K562 (cell line): Measurements from ENCODE around the gene ZNF333. TPM values are rescaled to one million over a fixed set of nuclear protein-coding genes. Genes with fewer than 3 reads are reported as not detected.

Experiments
- RREB1 ChIP-seq: fragments of 250-450 bp; sonication (Bioruptor Pico); IDR thresholded peaks from 2 replicates; pipeline ENCODE4 v1.4.0; 2020
- TFAM ChIP-seq: fragments of 250-450 bp; sonication (Bioruptor Pico); conservative IDR thresholded peaks from 2 replicates; pipeline ENCODE4 v1.5.0; 2021; ENCODE audit warnings: mild to moderate bottlenecking, moderate library complexity
- polyA plus RNA-seq, 8 experiments: library from polyadenylated mRNA; depleted of rRNA in 4 of 8; stranded (reverse) in 5 of 8; unstranded in 3 of 8; fragments of >200 nt; fragmentation: Nextera tagmentation in 2 of 8; fragmentation: Illumina TruSeq in 1 of 8; extraction: Ambion mirVana in 2 of 8; extraction: Trizol in 1 of 8; gene quantifications; 2 replicates each; pipeline versions ENCODE4 v1.2.1 to v1.2.3, GENCODE V29; 2011 to 2014; ENCODE audit warnings: inconsistent platforms in 1 of 8, missing spikeins in 1 of 8
- total RNA-seq, 7 experiments: library from RNA; depleted of rRNA in 6 of 7; stranded (reverse); fragments of >200 nt in 6 of 7; fragmentation: Illumina TruSeq in 2 of 7; extraction: Trizol in 2 of 7; gene quantifications; 2 replicates each; pipeline versions ENCODE4 v1.2.1 to v1.2.3, GENCODE V29; 2011 to 2021; ENCODE audit warnings: low replicate concordance in 1 of 7
- TF ChIP-seq, protein P1 (sequence below): fragments of 200-600 bp; sonication (generic); IDR thresholded peaks from one replicate; pipeline ENCODE4 v1.6.1; 2012; ENCODE audit warnings: mild to moderate bottlenecking, low read depth, low read length, inconsistent platforms

ZNF333 gene
- total and polyA plus RNA-seq, 9 of the 15 experiments (the other 6 are each of a cell fraction or from before 2014, with no cell fraction given) = 2.8 to 10.3 (median 6.3) TPM

DNA sequence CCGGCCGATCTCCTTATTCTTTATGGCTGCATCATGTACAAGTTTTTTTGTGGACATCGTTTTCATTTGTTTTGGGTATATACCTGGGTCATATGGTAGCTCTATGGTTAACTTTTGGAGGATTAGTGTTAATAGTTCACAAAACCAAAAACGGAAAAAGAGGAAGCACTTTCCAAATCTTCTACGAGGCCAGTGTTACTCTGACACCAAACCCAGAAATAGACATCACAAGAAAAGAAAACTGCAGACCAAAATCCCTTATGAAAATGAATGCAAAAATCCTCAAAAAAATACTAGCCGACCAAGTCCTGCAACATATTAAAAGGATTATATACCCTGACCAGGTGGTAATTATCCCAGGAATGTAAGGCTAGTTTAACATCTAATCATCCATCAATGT, 58.8 kb downstream of the ZNF333 start (continued):
- TF ChIP-seq, protein P1, sequence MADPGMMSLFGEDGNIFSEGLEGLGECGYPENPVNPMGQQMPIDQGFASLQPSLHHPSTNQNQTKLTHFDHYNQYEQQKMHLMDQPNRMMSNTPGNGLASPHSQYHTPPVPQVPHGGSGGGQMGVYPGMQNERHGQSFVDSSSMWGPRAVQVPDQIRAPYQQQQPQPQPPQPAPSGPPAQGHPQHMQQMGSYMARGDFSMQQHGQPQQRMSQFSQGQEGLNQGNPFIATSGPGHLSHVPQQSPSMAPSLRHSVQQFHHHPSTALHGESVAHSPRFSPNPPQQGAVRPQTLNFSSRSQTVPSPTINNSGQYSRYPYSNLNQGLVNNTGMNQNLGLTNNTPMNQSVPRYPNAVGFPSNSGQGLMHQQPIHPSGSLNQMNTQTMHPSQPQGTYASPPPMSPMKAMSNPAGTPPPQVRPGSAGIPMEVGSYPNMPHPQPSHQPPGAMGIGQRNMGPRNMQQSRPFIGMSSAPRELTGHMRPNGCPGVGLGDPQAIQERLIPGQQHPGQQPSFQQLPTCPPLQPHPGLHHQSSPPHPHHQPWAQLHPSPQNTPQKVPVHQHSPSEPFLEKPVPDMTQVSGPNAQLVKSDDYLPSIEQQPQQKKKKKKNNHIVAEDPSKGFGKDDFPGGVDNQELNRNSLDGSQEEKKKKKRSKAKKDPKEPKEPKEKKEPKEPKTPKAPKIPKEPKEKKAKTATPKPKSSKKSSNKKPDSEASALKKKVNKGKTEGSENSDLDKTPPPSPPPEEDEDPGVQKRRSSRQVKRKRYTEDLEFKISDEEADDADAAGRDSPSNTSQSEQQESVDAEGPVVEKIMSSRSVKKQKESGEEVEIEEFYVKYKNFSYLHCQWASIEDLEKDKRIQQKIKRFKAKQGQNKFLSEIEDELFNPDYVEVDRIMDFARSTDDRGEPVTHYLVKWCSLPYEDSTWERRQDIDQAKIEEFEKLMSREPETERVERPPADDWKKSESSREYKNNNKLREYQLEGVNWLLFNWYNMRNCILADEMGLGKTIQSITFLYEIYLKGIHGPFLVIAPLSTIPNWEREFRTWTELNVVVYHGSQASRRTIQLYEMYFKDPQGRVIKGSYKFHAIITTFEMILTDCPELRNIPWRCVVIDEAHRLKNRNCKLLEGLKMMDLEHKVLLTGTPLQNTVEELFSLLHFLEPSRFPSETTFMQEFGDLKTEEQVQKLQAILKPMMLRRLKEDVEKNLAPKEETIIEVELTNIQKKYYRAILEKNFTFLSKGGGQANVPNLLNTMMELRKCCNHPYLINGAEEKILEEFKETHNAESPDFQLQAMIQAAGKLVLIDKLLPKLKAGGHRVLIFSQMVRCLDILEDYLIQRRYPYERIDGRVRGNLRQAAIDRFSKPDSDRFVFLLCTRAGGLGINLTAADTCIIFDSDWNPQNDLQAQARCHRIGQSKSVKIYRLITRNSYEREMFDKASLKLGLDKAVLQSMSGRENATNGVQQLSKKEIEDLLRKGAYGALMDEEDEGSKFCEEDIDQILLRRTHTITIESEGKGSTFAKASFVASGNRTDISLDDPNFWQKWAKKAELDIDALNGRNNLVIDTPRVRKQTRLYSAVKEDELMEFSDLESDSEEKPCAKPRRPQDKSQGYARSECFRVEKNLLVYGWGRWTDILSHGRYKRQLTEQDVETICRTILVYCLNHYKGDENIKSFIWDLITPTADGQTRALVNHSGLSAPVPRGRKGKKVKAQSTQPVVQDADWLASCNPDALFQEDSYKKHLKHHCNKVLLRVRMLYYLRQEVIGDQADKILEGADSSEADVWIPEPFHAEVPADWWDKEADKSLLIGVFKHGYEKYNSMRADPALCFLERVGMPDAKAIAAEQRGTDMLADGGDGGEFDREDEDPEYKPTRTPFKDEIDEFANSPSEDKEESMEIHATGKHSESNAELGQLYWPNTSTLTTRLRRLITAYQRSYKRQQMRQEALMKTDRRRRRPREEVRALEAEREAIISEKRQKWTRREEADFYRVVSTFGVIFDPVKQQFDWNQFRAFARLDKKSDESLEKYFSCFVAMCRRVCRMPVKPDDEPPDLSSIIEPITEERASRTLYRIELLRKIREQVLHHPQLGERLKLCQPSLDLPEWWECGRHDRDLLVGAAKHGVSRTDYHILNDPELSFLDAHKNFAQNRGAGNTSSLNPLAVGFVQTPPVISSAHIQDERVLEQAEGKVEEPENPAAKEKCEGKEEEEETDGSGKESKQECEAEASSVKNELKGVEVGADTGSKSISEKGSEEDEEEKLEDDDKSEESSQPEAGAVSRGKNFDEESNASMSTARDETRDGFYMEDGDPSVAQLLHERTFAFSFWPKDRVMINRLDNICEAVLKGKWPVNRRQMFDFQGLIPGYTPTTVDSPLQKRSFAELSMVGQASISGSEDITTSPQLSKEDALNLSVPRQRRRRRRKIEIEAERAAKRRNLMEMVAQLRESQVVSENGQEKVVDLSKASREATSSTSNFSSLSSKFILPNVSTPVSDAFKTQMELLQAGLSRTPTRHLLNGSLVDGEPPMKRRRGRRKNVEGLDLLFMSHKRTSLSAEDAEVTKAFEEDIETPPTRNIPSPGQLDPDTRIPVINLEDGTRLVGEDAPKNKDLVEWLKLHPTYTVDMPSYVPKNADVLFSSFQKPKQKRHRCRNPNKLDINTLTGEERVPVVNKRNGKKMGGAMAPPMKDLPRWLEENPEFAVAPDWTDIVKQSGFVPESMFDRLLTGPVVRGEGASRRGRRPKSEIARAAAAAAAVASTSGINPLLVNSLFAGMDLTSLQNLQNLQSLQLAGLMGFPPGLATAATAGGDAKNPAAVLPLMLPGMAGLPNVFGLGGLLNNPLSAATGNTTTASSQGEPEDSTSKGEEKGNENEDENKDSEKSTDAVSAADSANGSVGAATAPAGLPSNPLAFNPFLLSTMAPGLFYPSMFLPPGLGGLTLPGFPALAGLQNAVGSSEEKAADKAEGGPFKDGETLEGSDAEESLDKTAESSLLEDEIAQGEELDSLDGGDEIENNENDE = no peak
- no peak for TF ChIP-seq TFAM (CRISPR knock-in tag)
- TF ChIP-seq RREB1 = no peak
